ENCODE measurements around the gene KRT75. TPM values are rescaled to one million over a fixed set of nuclear protein-coding genes. Genes with fewer than 3 reads are reported as not detected.

KRT75 gene
- total and polyA plus RNA-seq, 5 donors from 2014 or later: not detected

DNA sequence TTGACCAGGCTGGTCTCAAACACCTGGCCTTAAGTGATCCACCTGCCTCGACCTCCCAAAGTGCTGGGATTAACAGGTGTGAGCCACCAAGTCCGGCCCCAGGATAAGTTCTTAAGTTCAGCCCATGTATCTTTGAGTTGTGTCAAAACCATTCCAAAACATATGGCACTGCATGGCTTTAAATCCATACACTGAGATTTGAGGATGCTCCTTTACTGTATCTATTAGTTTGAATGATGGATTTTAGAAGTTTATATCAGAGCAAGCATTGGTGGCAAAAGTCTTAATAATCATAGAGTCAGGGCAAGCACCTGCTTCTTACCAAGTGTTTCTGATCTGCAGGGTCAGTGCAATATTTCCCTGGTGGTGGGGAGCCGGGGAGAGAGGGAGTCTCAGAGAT is 11.7 kb upstream of the KRT75 start:
- Histone ChIP-seq H3K27ac (ENCODE audit: insufficient read depth, low read length, poor library complexity, severe bottlenecking) (no peak overlapping the region), H3K4me3 (ENCODE audit: low read depth, low read length) (no peak overlapping the region), H3K9me3 (ENCODE audit: control insufficient read depth in 2 of 2, low read length in 2 of 2) (no peaks in the 10 kb centered on the region), H3K36me3 (ENCODE audit: control insufficient read depth, insufficient read depth, low read length) (no peaks in the 10 kb centered on the region), H3K4me1 (ENCODE audit: control insufficient read depth, insufficient read depth, low read length, poor library complexity, severe bottlenecking) (no peaks in the 10 kb centered on the region), H3K27me3 (ENCODE audit: control insufficient read depth, insufficient read depth, low read length) (peaks cover 5% of the 10 kb centered on the region)
- DNase-seq (no peak), ATAC-seq (ENCODE audit: low read depth in 2 of 2) (no peak)
- H3K27me3 Mint-ChIP-seq: peaks cover 11% of the 10 kb centered on the region
- peaks cover 0 to 10% (median 0%) of the 10 kb centered on the region in 7 donors for H3K9me3 Mint-ChIP-seq
- no peaks in the 10 kb centered on the region for H3K4me1 Mint-ChIP-seq
- no peaks in the 10 kb centered on the region for H3K36me3 Mint-ChIP-seq
- peak overlapping the region in 1 of 3 donors; percentile 1 for H3K27ac Mint-ChIP-seq
- H3K4me3 Mint-ChIP-seq: no peak overlapping the region

DNA sequence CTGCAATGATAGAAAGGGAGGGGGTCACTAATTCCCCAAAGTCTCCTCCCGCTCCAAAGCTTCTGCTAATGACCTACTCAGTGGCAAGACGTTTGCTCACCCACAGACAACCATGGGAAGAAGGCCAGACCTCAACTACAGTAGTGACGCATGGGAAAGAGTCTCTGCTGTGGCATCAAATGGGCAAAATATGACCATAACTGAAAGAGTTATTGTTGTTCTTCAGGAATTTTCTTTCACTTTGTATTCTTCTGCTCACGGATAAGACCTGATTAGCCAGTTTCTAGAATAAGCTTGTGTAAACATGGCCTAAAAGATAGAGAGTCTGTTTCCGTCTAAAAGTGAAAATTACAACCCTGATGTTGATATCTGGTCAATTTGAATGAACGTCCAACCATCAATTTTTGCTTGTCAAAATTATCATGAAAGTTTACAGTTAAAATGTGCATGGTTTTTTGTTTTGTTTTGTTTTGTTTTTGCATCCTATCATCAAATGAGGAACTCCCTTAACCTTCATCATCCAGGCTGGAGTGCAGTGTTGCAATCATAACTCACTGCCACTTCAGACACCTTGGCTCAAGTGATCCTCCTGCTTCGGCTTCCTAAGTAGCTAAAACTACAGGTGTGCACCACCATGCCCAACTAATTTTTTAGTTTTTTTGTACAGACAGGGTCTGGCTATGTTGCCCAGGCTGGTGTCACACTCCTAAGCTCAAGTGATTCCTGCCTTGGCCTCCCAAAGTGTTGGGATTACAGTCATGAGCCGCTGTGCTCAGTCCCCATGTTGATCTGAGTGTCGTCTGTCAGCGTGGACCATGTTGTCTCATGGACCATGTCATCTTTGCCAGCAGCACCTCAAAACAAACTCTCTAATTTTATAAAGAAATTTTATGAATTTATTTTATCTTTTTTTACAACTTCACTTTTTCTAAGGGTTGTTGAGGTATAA is 10.8 kb upstream of the KRT75 start:
- peaks cover 0 to 9% (median 0%) of the 10 kb centered on the region in 7 donors for H3K9me3 Mint-ChIP-seq
- no peaks in the 10 kb centered on the region for H3K4me1 Mint-ChIP-seq
- H3K27ac Mint-ChIP-seq: no peak overlapping the region

DNA sequence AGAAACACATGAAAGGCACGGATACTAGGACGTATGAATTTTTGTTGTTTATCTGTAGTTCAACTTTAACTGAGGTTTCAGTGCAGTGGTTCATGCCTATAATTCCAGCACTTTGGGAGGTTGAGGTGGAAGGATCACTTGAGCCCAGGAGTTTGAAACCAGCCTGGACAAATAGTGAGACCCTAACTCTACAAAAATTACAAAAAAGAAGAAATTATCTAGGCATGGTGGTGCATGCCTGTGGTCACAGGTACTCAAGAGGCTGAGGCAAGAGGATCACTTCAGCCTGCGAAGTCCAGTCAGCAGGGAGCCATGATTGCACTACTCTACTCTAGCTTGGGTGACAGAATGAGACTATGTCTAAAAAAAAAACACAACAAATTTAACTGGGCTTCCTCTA is 9.8 kb upstream of the KRT75 start:
- no peak overlapping the region for H3K27ac ChIP-seq (ENCODE audit: insufficient read depth, low read length, poor library complexity, severe bottlenecking)
- H3K27me3 ChIP-seq (ENCODE audit: control insufficient read depth, insufficient read depth, low read length): peaks cover 5% of the 10 kb centered on the region
- H3K36me3 Mint-ChIP-seq: no peaks in the 10 kb centered on the region
- H3K27me3 Mint-ChIP-seq: peaks cover 11% of the 10 kb centered on the region
- no peaks in the 10 kb centered on the region for H3K36me3 ChIP-seq (ENCODE audit: control insufficient read depth, insufficient read depth, low read length)
- H3K4me3 Mint-ChIP-seq: no peak overlapping the region
- no peak for DNase-seq
- no peaks in the 10 kb centered on the region for H3K4me1 ChIP-seq (ENCODE audit: control insufficient read depth, insufficient read depth, low read length, poor library complexity, severe bottlenecking)
- no peak overlapping the region for H3K27ac Mint-ChIP-seq
- no peaks in the 10 kb centered on the region for H3K4me1 Mint-ChIP-seq
- no peak overlapping the region for H3K4me3 ChIP-seq (ENCODE audit: low read depth, low read length)
- H3K9me3 ChIP-seq (ENCODE audit: control insufficient read depth in 2 of 2, low read length in 2 of 2): no peaks in the 10 kb centered on the region
- ATAC-seq (ENCODE audit: low read depth in 2 of 2): no peak
- H3K9me3 Mint-ChIP-seq: peaks cover 0 to 8% (median 0%) of the 10 kb centered on the region in 7 donors

More for the DNA sequence above, 10.8 kb upstream of the KRT75 start:
- H3K36me3 ChIP-seq (ENCODE audit: control insufficient read depth, insufficient read depth, low read length): no peaks in the 10 kb centered on the region
- ATAC-seq (ENCODE audit: low read depth in 2 of 2) (no peak), DNase-seq (no peak)
- peaks cover 11% of the 10 kb centered on the region for H3K27me3 Mint-ChIP-seq
- no peak overlapping the region for H3K27ac ChIP-seq (ENCODE audit: insufficient read depth, low read length, poor library complexity, severe bottlenecking)
- no peaks in the 10 kb centered on the region for H3K9me3 ChIP-seq (ENCODE audit: control insufficient read depth in 2 of 2, low read length in 2 of 2)
- H3K27me3 ChIP-seq (ENCODE audit: control insufficient read depth, insufficient read depth, low read length): peaks cover 5% of the 10 kb centered on the region
- H3K36me3 Mint-ChIP-seq: no peaks in the 10 kb centered on the region
- no peaks in the 10 kb centered on the region for H3K4me1 ChIP-seq (ENCODE audit: control insufficient read depth, insufficient read depth, low read length, poor library complexity, severe bottlenecking)
- no peak overlapping the region for H3K4me3 ChIP-seq (ENCODE audit: low read depth, low read length)
- no peak overlapping the region for H3K4me3 Mint-ChIP-seq

DNA sequence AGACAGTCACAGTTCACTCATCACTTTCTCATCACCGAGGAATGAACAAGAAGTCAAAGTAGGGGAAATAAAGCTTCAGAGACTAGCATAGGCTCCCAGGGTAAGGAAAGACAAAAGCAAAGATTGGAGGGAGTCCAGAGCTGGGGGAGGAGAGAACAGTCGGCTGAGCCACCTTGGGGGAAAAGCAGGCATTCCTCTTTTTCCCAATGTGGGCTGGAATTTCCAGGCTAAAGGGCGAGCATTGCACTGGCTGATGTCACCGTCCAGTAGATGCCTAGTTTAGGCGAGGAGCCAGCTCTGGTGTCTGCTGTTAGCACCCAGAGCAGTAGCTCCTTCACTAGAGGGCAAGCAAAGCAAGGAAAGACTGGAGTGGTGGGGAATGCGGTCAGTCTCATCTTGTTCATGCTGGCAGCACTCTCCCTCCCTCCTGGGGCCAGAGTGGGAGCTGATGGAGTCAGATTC is 8.5 kb upstream of the KRT75 start:
- Mint-ChIP-seq H3K27me3 (peaks cover 10% of the 10 kb centered on the region), H3K36me3 (no peaks in the 10 kb centered on the region), H3K4me1 (no peaks in the 10 kb centered on the region), H3K27ac (no peak overlapping the region), H3K4me3 (no peak overlapping the region), H3K9me3 (peaks cover 0 to 8% (median 0%) of the 10 kb centered on the region in 7 donors)
- Histone ChIP-seq H3K9me3 (ENCODE audit: control insufficient read depth in 2 of 2, low read length in 2 of 2) (no peaks in the 10 kb centered on the region), H3K27ac (ENCODE audit: insufficient read depth, low read length, poor library complexity, severe bottlenecking) (no peak overlapping the region), H3K36me3 (ENCODE audit: control insufficient read depth, insufficient read depth, low read length) (no peaks in the 10 kb centered on the region), H3K4me3 (ENCODE audit: low read depth, low read length) (no peak overlapping the region), H3K4me1 (ENCODE audit: control insufficient read depth, insufficient read depth, low read length, poor library complexity, severe bottlenecking) (no peaks in the 10 kb centered on the region), H3K27me3 (ENCODE audit: control insufficient read depth, insufficient read depth, low read length) (peaks cover 5% of the 10 kb centered on the region)
- no peak for ATAC-seq (ENCODE audit: low read depth in 2 of 2)
- no peak for DNase-seq

DNA sequence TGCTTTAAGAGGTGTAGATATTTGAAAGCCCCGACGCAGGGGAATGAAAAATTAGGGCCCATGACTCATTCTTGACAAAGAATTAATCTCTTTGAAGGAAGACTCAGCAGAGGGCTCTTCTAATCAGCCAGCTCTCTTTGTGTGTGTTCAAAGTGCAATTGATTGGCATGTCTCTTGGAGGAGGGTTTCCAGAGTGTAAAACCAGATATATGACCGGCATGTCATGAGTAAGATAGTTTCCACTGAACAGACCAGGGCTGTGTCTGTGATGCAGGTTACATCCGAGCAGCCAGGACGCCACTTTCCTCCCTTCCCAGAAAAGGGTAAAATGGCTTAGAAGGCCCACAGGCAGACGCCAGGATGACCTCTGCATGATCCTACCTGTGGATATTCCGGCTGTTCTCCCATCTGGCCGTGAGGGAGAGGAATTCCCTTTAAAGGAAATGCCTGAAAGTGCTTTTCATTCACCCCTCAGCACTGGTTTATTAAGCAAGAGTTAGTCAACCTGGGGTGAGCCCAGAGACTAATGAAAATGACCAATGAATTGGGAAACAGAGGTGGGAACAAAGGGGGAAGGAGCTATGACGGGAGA is 7.2 kb upstream of the KRT75 start:
- Histone ChIP-seq H3K27me3 (ENCODE audit: control insufficient read depth, insufficient read depth, low read length) (peaks cover 5% of the 10 kb centered on the region), H3K4me3 (ENCODE audit: low read depth, low read length) (no peak overlapping the region), H3K9me3 (ENCODE audit: control insufficient read depth in 2 of 2, low read length in 2 of 2) (no peaks in the 10 kb centered on the region), H3K36me3 (ENCODE audit: control insufficient read depth, insufficient read depth, low read length) (no peaks in the 10 kb centered on the region), H3K27ac (ENCODE audit: insufficient read depth, low read length, poor library complexity, severe bottlenecking) (no peak overlapping the region), H3K4me1 (ENCODE audit: control insufficient read depth, insufficient read depth, low read length, poor library complexity, severe bottlenecking) (no peaks in the 10 kb centered on the region)
- Mint-ChIP-seq H3K36me3 (no peaks in the 10 kb centered on the region), H3K27me3 (peaks cover 6% of the 10 kb centered on the region), H3K4me3 (no peak overlapping the region), H3K27ac (no peak overlapping the region), H3K4me1 (peaks cover 0 to 5% (median 0%) of the 10 kb centered on the region in 4 donors), H3K9me3 (peaks cover 0 to 8% (median 0%) of the 10 kb centered on the region in 7 donors)
- DNase-seq: no peak
- no peak for ATAC-seq (ENCODE audit: low read depth in 2 of 2)

DNA sequence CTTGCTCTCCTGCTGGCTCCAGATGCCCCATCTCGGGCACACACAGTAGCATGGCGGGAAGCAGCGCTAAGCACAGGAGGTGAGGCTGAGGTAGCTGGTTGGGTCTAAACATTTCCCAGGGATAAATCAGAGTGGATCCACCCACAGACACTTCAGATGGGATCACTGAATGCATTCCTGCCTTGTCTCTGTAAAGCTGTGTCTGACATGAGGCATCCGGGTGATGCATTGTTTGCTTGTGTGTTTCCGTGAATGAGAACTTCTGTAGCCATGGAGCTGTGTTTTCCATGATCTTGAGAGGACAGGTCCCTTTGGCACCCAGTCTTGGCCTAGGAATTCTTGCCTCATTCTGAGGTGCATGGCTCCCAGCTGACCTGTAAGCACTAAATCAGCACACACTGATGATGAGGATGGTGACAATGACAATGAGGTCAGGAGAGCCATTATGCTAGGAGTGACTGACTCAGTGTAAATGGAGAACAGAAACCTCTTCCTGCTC is 6.7 kb upstream of the KRT75 start:
- ATAC-seq (ENCODE audit: low read depth in 2 of 2): no peak
- Mint-ChIP-seq H3K36me3 (no peaks in the 10 kb centered on the region), H3K27ac (no peak overlapping the region), H3K4me3 (no peak overlapping the region), H3K9me3 (peaks cover 0 to 6% (median 0%) of the 10 kb centered on the region in 7 donors), H3K4me1 (peaks cover 0 to 5% (median 0%) of the 10 kb centered on the region in 4 donors), H3K27me3 (peaks cover 6% of the 10 kb centered on the region)
- no peak overlapping the region for H3K4me3 ChIP-seq (ENCODE audit: low read depth, low read length)
- no peak overlapping the region for H3K27ac ChIP-seq (ENCODE audit: insufficient read depth, low read length, poor library complexity, severe bottlenecking)
- H3K9me3 ChIP-seq (ENCODE audit: control insufficient read depth in 2 of 2, low read length in 2 of 2): no peaks in the 10 kb centered on the region
- H3K36me3 ChIP-seq (ENCODE audit: control insufficient read depth, insufficient read depth, low read length): no peaks in the 10 kb centered on the region
- no peak for DNase-seq
- peaks cover 5% of the 10 kb centered on the region for H3K27me3 ChIP-seq (ENCODE audit: control insufficient read depth, insufficient read depth, low read length)
- H3K4me1 ChIP-seq (ENCODE audit: control insufficient read depth, insufficient read depth, low read length, poor library complexity, severe bottlenecking): no peaks in the 10 kb centered on the region

DNA sequence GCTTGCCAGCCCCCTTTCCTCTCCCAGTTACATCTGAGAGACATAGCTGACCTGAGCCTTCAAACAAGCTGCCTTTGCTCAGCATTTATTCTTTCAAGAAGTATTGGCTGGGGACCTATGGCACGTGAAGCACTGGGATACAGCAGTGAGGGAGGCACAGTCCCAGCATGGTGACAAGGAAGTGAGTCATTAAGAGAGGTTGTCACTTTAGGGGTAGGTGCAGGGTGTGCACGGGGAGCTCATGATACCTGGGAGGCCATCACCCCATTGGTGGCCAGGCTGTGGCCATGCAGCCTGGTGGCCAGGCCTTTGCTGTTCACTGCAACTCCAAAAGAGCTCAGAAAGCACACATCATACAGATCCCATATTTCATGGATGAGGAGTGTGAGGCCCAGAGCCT is 5.7 kb upstream of the KRT75 start:
- H3K9me3 ChIP-seq (ENCODE audit: control insufficient read depth in 2 of 2, low read length in 2 of 2): no peaks in the 10 kb centered on the region
- ATAC-seq (ENCODE audit: low read depth in 2 of 2): no peak

More for the DNA sequence above, 5.7 kb upstream of the KRT75 start:
- peaks cover 5% of the 10 kb centered on the region for H3K27me3 ChIP-seq (ENCODE audit: control insufficient read depth, insufficient read depth, low read length)
- Mint-ChIP-seq H3K4me3 (no peak overlapping the region), H3K4me1 (peaks cover 0 to 5% (median 0%) of the 10 kb centered on the region in 4 donors), H3K27ac (no peak overlapping the region), H3K36me3 (no peaks in the 10 kb centered on the region), H3K9me3 (peaks cover 0 to 2% (median 0%) of the 10 kb centered on the region in 7 donors), H3K27me3 (peaks cover 6% of the 10 kb centered on the region)
- DNase-seq: no peak
- no peak overlapping the region for H3K27ac ChIP-seq (ENCODE audit: insufficient read depth, low read length, poor library complexity, severe bottlenecking)
- H3K4me3 ChIP-seq (ENCODE audit: low read depth, low read length): no peak overlapping the region
- no peaks in the 10 kb centered on the region for H3K4me1 ChIP-seq (ENCODE audit: control insufficient read depth, insufficient read depth, low read length, poor library complexity, severe bottlenecking)
- no peaks in the 10 kb centered on the region for H3K36me3 ChIP-seq (ENCODE audit: control insufficient read depth, insufficient read depth, low read length)

Measured in CD4-positive, CD25-positive, alpha-beta regulatory T cell (primary cell).